Adipocyte (in vitro differentiated cells): ENCODE results near the gene SPAST.
"Not testable (repeated sequence)": the region's sequence is repeated elsewhere in the genome, so short reads cannot be mapped to it uniquely, and the experiment has no call there.

ENCODE experiments used
- DNase-seq: peaks from one replicate; pipeline ENCODE4 v3.0.0-alpha.2; 2015; ENCODE audit warnings: low read depth
- H3K27me3 ChIP-seq: replicated peaks from 2 replicates; pipeline ENCODE4 v1.7.0; 2013; ENCODE audit warnings: mild to moderate bottlenecking, low read length, moderate library complexity; ENCODE audit not compliant: control insufficient read depth, insufficient read depth
- H3K36me3 ChIP-seq: 2 replicates; pipeline ENCODE4 v1.7.0; 2013; ENCODE audit warnings: low read length, mild to moderate bottlenecking, moderate library complexity; ENCODE audit not compliant: control insufficient read depth, insufficient read depth, severe bottlenecking
- H3K4me1 ChIP-seq: 2 replicates; pipeline ENCODE4 v1.7.0; 2013; ENCODE audit warnings: mild to moderate bottlenecking, low read length, moderate library complexity; ENCODE audit not compliant: control insufficient read depth, insufficient read depth
- H3K4me3 ChIP-seq: 2 replicates; pipeline ENCODE4 v1.7.0; 2013; ENCODE audit warnings: mild to moderate bottlenecking, low read length, moderate library complexity
- H3K9ac ChIP-seq: 2 replicates; pipeline ENCODE4 v1.7.0; 2013; ENCODE audit warnings: mild to moderate bottlenecking, low read length, moderate library complexity
- H3K9me3 ChIP-seq: 2 replicates; pipeline ENCODE4 v1.7.0; 2013; ENCODE audit warnings: mild to moderate bottlenecking, low read length, moderate library complexity; ENCODE audit not compliant: control insufficient read depth

SPAST gene

GRCh38 chr2:32063310-32064020 is at the start of gene SPAST:
SPAST (plus strand) TSS chr2:32063556; CDS start chr2:32063832, 276 bp downstream.
- H3K36me3 ChIP-seq: no peaks in the 10 kb centered on the region
- H3K4me1 ChIP-seq: peaks cover 14% of the 10 kb centered on the region
- H3K4me3 ChIP-seq: peak within 1 kb of the TSS; percentile 97
- no peaks in the 10 kb centered on the region for H3K27me3 ChIP-seq
- H3K9ac ChIP-seq: peak within 1 kb of the TSS; percentile 91
- DNase-seq: peak; percentile 98
- no peaks in the 10 kb centered on the region for H3K9me3 ChIP-seq

GRCh38 chr2:32018789-32019482 is 44.4 kb upstream of the SPAST start:
- H3K36me3 ChIP-seq: peaks cover 36% of the 10 kb centered on the region
- not testable (repeated sequence) for DNase-seq, H3K4me1 ChIP-seq

GRCh38 chr2:32034198-32034887 is 29.0 kb upstream of the SPAST start:
- not testable (repeated sequence) for DNase-seq, H3K27me3 ChIP-seq, H3K4me3 ChIP-seq, H3K4me1 ChIP-seq, H3K9ac ChIP-seq, H3K9me3 ChIP-seq, H3K36me3 ChIP-seq

More at GRCh38 chr2:32018789-32019482, 44.4 kb upstream of the SPAST start:
- H3K4me3 ChIP-seq, H3K27me3 ChIP-seq, H3K9ac ChIP-seq, H3K9me3 ChIP-seq: not testable (repeated sequence)

- no peaks in the 10 kb centered on the region for H3K36me3 ChIP-seq
- H3K27me3 ChIP-seq: no peaks in the 10 kb centered on the region
- DNase-seq: peak; percentile 97
- H3K9me3 ChIP-seq: no peaks in the 10 kb centered on the region
- H3K4me3 ChIP-seq: peak within 1 kb of the TSS; percentile 91
- peak within 1 kb of the TSS; percentile 86 for H3K9ac ChIP-seq
- peaks cover 8% of the 10 kb centered on the region for H3K4me1 ChIP-seq
These were observed 23.7 kb upstream of the SPAST start, which contains the start of gene DPY30 for GRCh38 chr2:32039447-32040219. DPY30 (minus strand) TSS chr2:32039805; CDS start chr2:32039456, 349 bp downstream.

- H3K9ac ChIP-seq: no peak overlapping the region
- H3K27me3 ChIP-seq: no peaks in the 10 kb centered on the region
- no peak for DNase-seq
- no peak overlapping the region for H3K4me3 ChIP-seq
- H3K9me3 ChIP-seq: no peaks in the 10 kb centered on the region
- H3K36me3 ChIP-seq: no peaks in the 10 kb centered on the region
- peaks cover 7% of the 10 kb centered on the region for H3K4me1 ChIP-seq
These were observed 19.8 kb upstream of the SPAST start for GRCh38 chr2:32043561-32043960.

GRCh38 chr2:32051836-32052439 is 11.4 kb upstream of the SPAST start:
- Histone ChIP-seq H3K9ac (no peak overlapping the region), H3K27me3 (no peaks in the 10 kb centered on the region), H3K4me3 (no peak overlapping the region), H3K9me3 (no peaks in the 10 kb centered on the region), H3K36me3 (no peaks in the 10 kb centered on the region), H3K4me1 (no peaks in the 10 kb centered on the region)
- no peak for DNase-seq

GRCh38 chr2:32054583-32054982 is 8.8 kb upstream of the SPAST start:
- H3K27me3 ChIP-seq, H3K9me3 ChIP-seq, H3K36me3 ChIP-seq, H3K4me3 ChIP-seq, H3K9ac ChIP-seq, DNase-seq, H3K4me1 ChIP-seq: not testable (repeated sequence)

GRCh38 chr2:32058130-32058529 is 5.2 kb upstream of the SPAST start:
- no peak for DNase-seq
- no peaks in the 10 kb centered on the region for H3K36me3 ChIP-seq
- no peak overlapping the region for H3K9ac ChIP-seq
- no peaks in the 10 kb centered on the region for H3K9me3 ChIP-seq
- no peaks in the 10 kb centered on the region for H3K27me3 ChIP-seq
- no peak overlapping the region for H3K4me3 ChIP-seq
- H3K4me1 ChIP-seq: peaks cover 6% of the 10 kb centered on the region

GRCh38 chr2:32060266-32060665 is 3.1 kb upstream of the SPAST start:
- peaks cover 14% of the 10 kb centered on the region for H3K4me1 ChIP-seq
- H3K9ac ChIP-seq: no peak overlapping the region
- DNase-seq: no peak
- no peaks in the 10 kb centered on the region for H3K36me3 ChIP-seq
- H3K4me3 ChIP-seq: no peak overlapping the region
- no peaks in the 10 kb centered on the region for H3K27me3 ChIP-seq
- H3K9me3 ChIP-seq: no peaks in the 10 kb centered on the region

GRCh38 chr2:32061430-32061829 is 1.9 kb upstream of the SPAST start:
- no peak overlapping the region for H3K9ac ChIP-seq
- H3K4me1 ChIP-seq: peaks cover 14% of the 10 kb centered on the region
- no peaks in the 10 kb centered on the region for H3K36me3 ChIP-seq
- no peak overlapping the region for H3K4me3 ChIP-seq
- no peaks in the 10 kb centered on the region for H3K27me3 ChIP-seq
- no peaks in the 10 kb centered on the region for H3K9me3 ChIP-seq
- DNase-seq: no peak
